HG03095 (cell line): ENCODE results near the gene ATG2B.
"Not testable (repeated sequence)": the region's sequence is repeated elsewhere in the genome, so short reads cannot be mapped to it uniquely, and the experiment has no call there.

Experiments used
- ATAC-seq: cut with Tn5 transposase; IDR thresholded peaks from one replicate; pipeline ENCODE4 v1.9.1; 2021; ENCODE audit warnings: moderate library complexity; ENCODE audit not compliant: unreplicated experiment

ATG2B gene

GRCh38 chr14:96255501-96256366 is 107.4 kb downstream of the ATG2B start, which contains the start of gene BDKRB1:
Gene BDKRB1, plus strand, starts transcription at chr14:96256210. Its CDS starts 7,473 bp downstream, at chr14:96263683.
- no peak for ATAC-seq

GRCh38 chr14:96254687-96255086 is 108.5 kb downstream of the ATG2B start:
- ATAC-seq, result no peak

DNA sequence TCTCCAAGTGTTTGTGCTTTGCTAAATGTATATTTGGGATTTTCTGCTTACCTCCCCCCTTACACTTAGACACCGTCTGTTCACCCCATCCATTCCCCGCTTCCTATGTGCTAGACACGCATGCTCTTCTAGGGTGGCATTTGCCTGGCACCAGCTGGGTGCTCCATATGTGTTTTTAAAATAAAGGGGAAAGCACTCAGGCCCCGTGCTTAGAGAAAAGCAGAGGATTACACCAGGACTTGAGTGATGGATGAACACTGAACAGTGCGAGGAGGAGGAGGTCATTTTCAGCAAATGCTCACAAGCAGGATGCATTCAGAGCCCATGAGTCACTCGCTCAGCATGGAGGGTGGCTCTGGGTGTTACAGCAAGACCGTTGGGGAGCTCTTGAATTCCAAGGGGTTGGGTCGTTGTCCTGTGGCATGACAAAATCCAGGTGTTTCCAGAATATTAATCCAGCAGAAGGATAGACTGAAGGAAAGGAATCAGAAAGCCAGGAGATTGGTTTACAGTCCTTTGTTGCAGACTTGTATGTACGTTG is 110.1 kb downstream of the ATG2B start:
- ATAC-seq, result no peak

DNA sequence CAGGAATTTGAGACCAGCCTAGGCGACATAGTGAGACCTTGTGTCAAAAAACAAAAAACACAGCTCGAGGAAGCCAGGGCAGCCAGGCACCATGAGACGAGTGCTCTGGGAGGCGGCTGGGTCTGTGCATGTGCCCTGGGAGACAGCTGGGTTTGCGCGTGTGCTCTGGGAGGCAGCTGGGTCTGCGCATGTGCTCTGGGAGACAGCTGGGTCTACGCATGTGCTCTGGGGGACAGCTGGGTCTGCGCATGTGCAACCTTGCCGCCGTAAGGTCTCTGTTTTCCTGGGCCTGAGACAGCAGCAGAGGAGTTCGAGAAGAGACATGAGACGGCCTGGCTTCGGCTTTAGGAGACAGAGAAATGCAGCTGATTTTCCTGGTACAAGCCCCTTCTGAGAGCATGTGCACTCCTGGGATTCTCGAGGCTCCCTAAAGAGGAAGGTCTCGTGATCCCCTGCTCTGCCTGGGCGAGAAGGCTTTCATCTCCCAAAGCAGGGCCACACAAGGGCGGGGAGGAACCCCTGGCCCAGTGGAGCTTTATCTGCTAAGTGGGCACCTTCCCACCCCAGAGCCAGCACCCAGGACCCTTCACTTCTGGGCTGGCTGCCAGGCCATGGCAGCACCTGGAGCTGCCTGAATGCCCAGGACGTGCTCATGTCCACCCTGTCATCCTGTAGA is 110.7 kb downstream of the ATG2B start:
- ATAC-seq, result no peak

DNA sequence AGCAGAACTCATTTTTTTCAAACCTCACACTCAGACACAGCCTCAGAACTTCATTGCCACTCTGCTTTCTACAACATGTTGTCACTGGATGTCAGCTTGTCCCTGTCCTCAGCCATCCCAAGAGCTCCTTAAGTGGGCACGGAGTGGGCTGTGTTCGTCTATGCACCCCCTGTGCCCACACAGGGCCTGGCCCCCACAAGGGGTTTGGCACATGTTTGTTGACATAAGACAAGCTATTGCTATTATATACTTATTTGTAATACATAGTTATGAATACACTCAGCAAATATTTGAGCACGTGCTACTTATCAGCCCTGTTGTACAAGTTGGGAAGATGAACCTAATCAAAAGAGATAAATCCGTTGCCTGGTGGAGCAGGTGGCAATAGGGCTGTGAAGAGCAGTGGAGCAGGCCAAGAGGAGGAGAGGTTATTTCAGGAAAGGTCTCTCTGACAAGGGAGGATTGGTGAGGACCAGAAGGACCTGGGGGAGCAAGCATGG is 111.4 kb downstream of the ATG2B start:
- ATAC-seq, result no peak

DNA sequence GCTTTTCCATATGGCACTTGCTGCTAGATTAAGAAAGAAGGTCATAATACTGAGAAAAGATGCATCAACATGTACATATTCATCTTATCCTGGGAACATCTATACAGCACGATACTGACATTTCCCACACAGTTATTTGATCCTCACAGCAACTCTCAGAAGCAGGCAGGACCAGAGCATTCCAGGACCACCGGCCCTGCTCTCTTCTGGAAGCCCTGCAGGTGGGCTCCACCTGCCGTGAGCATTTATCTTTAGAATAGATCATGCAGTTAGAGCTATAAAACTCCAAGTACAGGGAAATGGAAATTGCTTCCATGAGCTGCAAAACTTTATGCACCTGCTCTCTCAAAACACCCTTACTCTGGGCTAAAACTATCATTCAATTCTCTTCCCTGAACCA is 112.7 kb downstream of the ATG2B start:
- no peak for ATAC-seq

DNA sequence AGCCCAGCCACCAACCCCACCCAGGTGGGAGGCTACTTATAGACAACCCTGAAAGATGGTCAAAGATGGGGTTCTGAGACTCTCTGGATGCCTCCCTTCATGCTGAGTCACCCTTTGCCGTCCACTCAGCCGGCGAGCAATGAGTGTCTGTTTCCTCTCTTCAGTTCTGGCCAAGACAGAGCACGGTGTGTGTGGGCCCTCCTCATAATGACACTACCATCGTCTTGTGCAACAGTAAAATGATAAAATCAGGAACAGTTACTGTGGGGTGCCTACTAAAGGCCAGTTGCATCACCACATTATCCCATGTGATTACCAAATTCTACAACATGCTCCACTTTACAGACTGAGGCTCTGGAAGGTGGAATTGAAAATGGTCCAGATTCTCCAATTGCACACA is 114.1 kb downstream of the ATG2B start:
- no peak for ATAC-seq

DNA sequence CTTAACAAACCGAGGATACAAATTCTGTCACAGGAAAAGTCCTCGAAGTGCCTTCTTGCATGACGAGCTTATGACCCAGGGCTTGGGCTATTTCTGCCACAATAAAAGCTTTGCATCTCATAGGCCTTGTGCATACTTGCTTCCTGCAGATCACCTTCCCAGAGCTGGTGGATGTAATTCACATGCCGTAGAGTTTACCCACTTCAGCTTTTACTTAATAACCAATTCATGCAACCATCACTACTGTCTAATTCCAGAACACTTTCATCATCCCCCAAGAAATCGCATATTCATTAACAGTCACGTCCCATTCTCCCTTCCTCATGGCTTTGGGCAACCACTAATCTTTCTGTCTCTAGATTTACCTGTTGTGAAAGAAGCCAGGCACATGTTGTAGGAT is 116.1 kb downstream of the ATG2B start:
- ATAC-seq, result no peak

DNA sequence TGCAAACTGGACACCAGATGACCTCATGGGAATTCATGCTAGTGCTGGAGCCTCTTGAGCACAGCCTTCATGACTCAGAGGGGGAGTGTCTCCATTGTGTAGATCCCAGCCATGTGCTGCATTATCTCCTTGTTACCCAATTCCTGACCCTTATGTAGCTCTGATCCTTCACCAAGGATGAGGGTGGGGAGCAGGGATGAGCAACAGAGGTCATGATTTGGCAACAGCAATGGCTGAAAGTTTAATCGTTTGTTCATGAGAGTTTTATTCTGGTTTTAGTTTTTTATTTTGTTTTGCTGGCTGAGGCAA is 116.6 kb downstream of the ATG2B start:
- no peak for ATAC-seq

DNA sequence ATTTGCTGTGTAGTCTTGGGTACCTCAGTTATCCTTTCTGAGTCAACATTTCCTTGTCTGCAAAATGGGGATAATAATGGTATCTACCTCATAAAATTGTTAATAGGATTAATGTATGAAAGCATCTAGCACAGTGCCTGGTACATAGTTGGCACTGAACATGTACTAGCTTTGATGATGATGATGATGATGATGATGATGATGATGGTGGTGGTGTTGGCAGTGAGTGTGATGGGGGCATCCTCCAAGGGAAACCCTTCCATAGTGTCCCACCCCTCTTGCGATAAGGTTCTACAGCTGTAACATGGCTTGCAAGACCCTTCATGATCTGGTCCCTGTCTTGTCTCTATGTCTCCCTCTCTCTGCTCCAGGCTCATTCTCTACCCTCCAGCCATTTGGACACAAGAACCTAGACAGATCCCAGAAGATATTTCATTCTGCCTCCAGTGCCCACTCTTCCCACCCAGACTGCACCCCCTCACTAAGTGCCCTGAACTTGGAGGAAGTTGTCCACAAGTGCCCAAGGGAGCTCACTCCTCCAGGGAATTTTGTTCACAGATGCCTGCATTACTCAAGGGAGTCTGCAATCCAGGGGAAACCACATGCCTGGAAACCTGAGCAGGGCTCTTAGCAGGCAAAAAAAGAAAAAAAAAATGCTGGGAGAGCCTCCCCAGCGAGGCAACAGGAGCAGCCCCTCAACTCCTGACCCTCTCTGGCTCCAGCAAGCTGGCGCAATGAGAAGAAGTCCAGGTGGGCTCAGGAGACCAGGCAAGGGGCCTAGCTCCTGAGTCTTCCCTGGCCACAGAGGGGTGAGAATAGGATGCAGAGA is 117.2 kb downstream of the ATG2B start:
- no peak for ATAC-seq

- not testable (repeated sequence) for ATAC-seq
Measured at GRCh38 chr14:96245074-96245473, 118.1 kb downstream of the ATG2B start.

- no peak for ATAC-seq
Measured at GRCh38 chr14:96243785-96244184, 119.4 kb downstream of the ATG2B start.

GRCh38 chr14:96242126-96242525 is 121.0 kb downstream of the ATG2B start:
- ATAC-seq, result no peak

DNA sequence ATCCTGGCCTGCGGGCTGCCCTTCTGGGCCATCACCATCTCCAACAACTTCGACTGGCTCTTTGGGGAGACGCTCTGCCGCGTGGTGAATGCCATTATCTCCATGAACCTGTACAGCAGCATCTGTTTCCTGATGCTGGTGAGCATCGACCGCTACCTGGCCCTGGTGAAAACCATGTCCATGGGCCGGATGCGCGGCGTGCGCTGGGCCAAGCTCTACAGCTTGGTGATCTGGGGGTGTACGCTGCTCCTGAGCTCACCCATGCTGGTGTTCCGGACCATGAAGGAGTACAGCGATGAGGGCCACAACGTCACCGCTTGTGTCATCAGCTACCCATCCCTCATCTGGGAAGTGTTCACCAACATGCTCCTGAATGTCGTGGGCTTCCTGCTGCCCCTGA is 122.5 kb downstream of the ATG2B start:
- ATAC-seq, result no peak

- no peak for ATAC-seq
Measured at GRCh38 chr14:96239711-96240141, 123.4 kb downstream of the ATG2B start.

GRCh38 chr14:96238676-96239265 is 124.4 kb downstream of the ATG2B start:
- ATAC-seq, result no peak

GRCh38 chr14:96237641-96238040 is 125.5 kb downstream of the ATG2B start:
- ATAC-seq, result no peak

GRCh38 chr14:96235426-96235825 is 127.7 kb downstream of the ATG2B start:
- no peak for ATAC-seq

GRCh38 chr14:96233661-96234060 is 129.5 kb downstream of the ATG2B start:
- ATAC-seq, result no peak

DNA sequence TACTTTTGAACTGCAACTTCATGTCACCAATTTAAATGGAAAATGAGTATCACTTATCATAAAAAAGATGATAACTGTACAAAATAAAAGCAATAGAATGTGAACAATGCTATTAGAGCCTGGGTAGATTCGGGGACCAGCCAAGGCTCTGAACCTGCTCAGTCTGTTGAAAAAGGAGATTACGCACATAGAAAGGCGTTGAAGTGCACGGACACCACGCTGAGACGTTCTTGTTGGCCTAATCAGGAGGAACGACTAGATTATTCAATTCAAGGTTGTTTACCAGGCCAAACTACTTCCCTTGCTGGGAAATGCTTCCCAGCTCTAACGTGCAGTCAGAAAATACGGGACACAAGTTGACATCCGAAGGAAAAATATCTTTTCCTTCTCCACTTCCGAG is 130.6 kb downstream of the ATG2B start:
- ATAC-seq, result no peak
